Chondrocyte (in vitro differentiated cells): ENCODE measurements around the gene NUDT7. TPM values are rescaled to one million over a fixed set of nuclear protein-coding genes. Genes with fewer than 3 reads are reported as not detected.

Experiments
- DNase-seq: peaks from one replicate; pipeline ENCODE4 v3.0.0; 2021; ENCODE audit warnings: mixed read lengths, low spot score
- H3K27ac Mint-ChIP-seq: one replicate; pipeline ENCODE4 v1.8.0; 2021; ENCODE audit warnings: mild to moderate bottlenecking, moderate library complexity, mixed read lengths; ENCODE audit not compliant: unreplicated experiment
- H3K27me3 Mint-ChIP-seq: 2 replicates; pipeline ENCODE4 v1.8.0; 2021; ENCODE audit warnings: low read depth, mixed read lengths
- H3K36me3 Mint-ChIP-seq: 2 replicates; pipeline ENCODE4 v1.8.0; 2021; ENCODE audit warnings: low read depth, mixed read lengths
- H3K4me1 Mint-ChIP-seq: 2 replicates; pipeline ENCODE4 v1.8.0; 2021; ENCODE audit warnings: low read depth, mild to moderate bottlenecking, mixed read lengths
- H3K4me3 Mint-ChIP-seq: one replicate; pipeline ENCODE4 v1.8.0; 2021; ENCODE audit warnings: mild to moderate bottlenecking, moderate library complexity, mixed read lengths; ENCODE audit not compliant: unreplicated experiment
- H3K9me3 Mint-ChIP-seq: 2 replicates; pipeline ENCODE4 v1.8.0; 2021; ENCODE audit warnings: low read depth, mixed read lengths
- total RNA-seq: library from RNA; stranded (reverse); gene quantifications from 3 replicates; pipeline ENCODE4 v1.2.1, GENCODE V29; 2021
- TF ChIP-seq, protein P1 (sequence below): fragments of 200-600 bp; sonication (generic); IDR thresholded peaks from 2 replicates; pipeline ENCODE4 v1.5.0; 2021; ENCODE audit warnings: antibody characterized with exemption, mild to moderate bottlenecking, moderate library complexity

The NUDT7 gene
- total RNA-seq, 1 donor from 2014 or later: 2.1 TPM

DNA sequence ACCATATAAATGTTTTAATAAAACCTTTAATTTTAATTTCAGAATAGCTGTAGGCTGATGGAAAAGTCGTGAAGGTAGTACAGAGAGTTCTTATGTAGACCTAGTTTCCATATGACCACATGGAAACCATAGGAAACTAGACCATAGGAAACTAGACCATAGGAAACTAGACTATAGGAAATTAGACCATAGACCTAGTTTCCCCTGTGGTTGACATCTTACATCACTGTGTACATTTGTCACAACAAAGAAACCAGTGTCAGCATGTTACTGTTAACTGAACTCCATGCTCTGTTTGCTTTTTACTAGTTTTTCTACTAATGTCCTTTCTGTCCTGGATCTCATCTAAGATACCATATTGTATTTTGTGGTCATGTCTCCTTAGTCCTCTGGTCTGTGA is 14.6 kb downstream of the NUDT7 start:
- Mint-ChIP-seq H3K4me1 (peaks cover 3% of the 10 kb centered on the region), H3K9me3 (peaks cover 3% of the 10 kb centered on the region), H3K27ac (no peak overlapping the region), H3K36me3 (no peaks in the 10 kb centered on the region), H3K4me3 (no peak overlapping the region), H3K27me3 (no peaks in the 10 kb centered on the region)
- TF ChIP-seq, protein P1, sequence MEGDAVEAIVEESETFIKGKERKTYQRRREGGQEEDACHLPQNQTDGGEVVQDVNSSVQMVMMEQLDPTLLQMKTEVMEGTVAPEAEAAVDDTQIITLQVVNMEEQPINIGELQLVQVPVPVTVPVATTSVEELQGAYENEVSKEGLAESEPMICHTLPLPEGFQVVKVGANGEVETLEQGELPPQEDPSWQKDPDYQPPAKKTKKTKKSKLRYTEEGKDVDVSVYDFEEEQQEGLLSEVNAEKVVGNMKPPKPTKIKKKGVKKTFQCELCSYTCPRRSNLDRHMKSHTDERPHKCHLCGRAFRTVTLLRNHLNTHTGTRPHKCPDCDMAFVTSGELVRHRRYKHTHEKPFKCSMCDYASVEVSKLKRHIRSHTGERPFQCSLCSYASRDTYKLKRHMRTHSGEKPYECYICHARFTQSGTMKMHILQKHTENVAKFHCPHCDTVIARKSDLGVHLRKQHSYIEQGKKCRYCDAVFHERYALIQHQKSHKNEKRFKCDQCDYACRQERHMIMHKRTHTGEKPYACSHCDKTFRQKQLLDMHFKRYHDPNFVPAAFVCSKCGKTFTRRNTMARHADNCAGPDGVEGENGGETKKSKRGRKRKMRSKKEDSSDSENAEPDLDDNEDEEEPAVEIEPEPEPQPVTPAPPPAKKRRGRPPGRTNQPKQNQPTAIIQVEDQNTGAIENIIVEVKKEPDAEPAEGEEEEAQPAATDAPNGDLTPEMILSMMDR: no peak
- no peak for DNase-seq

DNA sequence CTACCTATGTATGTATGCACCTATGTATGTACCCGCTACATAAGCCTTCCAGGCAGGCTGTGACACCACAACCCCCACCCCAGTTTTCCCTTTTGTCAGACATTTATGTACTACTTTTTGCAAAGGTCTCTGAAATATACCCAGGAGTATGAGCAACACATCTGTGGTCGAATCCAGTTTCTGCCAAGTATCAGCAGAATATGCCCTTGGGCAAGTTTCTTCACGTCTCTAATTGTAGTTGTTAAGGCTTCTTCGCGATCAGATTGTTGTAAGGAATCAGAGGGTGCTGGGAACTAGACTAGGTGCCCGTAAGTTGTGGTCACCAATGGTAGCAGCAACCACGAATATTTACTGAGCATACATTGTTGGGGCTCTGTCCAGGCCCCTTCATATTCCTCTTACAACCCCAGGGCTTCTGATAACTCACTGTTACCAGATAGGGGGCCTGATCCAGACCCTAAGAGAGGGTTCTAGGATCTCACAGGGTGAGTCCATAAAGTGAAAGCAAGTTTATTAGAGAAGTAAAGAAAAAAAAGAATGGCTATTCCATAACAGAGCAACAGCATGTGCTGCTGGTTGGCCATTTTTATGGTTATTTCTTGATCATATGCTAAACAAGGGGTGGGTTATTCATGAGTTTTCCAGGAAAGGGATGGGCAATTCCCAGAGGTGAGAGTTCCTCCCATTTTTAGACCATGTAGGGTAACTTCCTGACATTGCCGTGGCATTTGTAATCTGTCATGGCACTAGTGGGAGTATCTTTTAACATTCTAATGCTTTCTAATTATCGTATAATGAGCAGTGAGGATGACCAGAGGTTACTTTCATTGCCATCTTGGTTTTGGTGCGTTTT is 16.6 kb downstream of the NUDT7 start:
- no peaks in the 10 kb centered on the region for H3K4me1 Mint-ChIP-seq
- H3K4me3 Mint-ChIP-seq: no peak overlapping the region
- TF ChIP-seq, protein P1: no peak
- DNase-seq: no peak
- H3K9me3 Mint-ChIP-seq: peaks cover 3% of the 10 kb centered on the region
- no peaks in the 10 kb centered on the region for H3K27me3 Mint-ChIP-seq
- no peaks in the 10 kb centered on the region for H3K36me3 Mint-ChIP-seq
- H3K27ac Mint-ChIP-seq: no peak overlapping the region

DNA sequence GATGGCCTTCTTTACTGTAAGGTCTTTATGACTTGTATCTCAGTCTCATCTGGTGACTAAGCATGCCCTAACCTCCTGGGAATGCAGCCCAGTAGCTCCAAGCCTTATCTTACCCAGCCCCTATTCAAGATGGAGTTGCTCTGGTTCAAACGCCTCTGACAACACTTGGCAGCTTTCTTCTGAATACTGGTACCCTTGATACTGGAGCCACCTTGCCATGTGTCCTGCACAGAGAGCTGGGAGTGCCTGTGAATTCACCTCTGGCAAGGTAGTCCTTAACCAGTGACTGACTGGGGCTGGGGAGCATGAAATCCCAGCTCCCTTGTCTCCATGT is 17.2 kb downstream of the NUDT7 start:
- Mint-ChIP-seq H3K4me3 (no peak overlapping the region), H3K27me3 (no peaks in the 10 kb centered on the region), H3K36me3 (no peaks in the 10 kb centered on the region), H3K9me3 (peaks cover 2% of the 10 kb centered on the region), H3K27ac (no peak overlapping the region), H3K4me1 (no peaks in the 10 kb centered on the region)
- no peak for DNase-seq
- TF ChIP-seq, protein P1: no peak

DNA sequence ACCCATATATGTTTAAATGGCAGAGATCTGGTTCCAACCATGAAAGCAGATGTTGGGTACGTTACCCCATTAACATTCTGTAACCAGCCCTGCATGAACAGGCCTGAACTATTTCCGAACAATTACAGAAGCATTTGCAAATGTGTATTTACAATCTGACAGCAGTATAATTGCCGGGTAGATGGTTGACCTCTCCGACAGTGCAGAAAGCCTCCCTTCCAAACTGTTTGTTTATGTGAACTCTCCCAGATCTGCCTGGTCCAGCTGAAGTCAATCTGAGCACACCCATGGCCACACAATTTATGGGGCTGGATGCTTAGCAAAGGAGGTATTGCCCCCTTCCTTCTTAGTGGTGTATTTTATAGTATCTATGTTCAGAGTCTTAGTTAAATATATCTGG is 21.8 kb downstream of the NUDT7 start:
- TF ChIP-seq, protein P1: no peak
- Mint-ChIP-seq H3K27me3 (peaks cover 5% of the 10 kb centered on the region), H3K4me3 (no peak overlapping the region), H3K27ac (no peak overlapping the region), H3K9me3 (no peaks in the 10 kb centered on the region), H3K36me3 (no peaks in the 10 kb centered on the region), H3K4me1 (no peaks in the 10 kb centered on the region)
- no peak for DNase-seq

DNA sequence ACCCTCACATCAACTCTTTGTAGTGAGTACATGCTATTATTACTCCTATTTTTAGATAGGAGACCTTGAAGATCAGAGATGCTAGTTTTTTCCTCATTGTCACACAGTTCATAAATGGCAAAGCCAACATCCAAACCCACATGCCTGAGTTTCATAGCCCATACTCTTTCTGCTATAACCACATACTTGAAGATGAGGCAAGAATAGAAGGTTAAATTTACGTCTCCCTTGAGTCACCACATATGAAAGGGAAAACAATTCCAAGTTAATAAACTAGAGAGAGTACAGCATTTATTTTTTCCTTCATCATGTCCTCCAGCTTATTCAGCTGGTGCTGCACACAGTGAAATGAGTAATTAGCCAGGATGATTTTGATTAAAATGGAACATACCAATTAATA is 23.7 kb downstream of the NUDT7 start:
- no peak overlapping the region for H3K27ac Mint-ChIP-seq
- DNase-seq: no peak
- TF ChIP-seq, protein P1: no peak
- no peaks in the 10 kb centered on the region for H3K4me1 Mint-ChIP-seq
- H3K9me3 Mint-ChIP-seq: no peaks in the 10 kb centered on the region
- no peaks in the 10 kb centered on the region for H3K36me3 Mint-ChIP-seq
- H3K4me3 Mint-ChIP-seq: no peak overlapping the region
- peaks cover 12% of the 10 kb centered on the region for H3K27me3 Mint-ChIP-seq
